Uterus (tissue), 2 donors: Measurements from ENCODE around the gene KISS1.

Experiments used
- CTCF ChIP-seq, 4 experiments: fragments of 200-600 bp in 2 of 4; fragments of 450-650 bp in 2 of 4; sonication (generic) in 2 of 4; IDR thresholded peaks; one replicate each; pipeline ENCODE4 v1.5.1; 2016 to 2019; ENCODE audit warnings: antibody characterized with exemption in 4 of 4, mild to moderate bottlenecking in 2 of 4, moderate library complexity in 1 of 4
- POLR2A ChIP-seq, 2 donors: fragments of 450-650 bp; IDR thresholded peaks; one replicate each; pipeline ENCODE4 v1.6.1; 2016; ENCODE audit warnings: antibody characterized with exemption in 2 of 2, mild to moderate bottlenecking in 1 of 2, moderate library complexity in 1 of 2

DNA sequence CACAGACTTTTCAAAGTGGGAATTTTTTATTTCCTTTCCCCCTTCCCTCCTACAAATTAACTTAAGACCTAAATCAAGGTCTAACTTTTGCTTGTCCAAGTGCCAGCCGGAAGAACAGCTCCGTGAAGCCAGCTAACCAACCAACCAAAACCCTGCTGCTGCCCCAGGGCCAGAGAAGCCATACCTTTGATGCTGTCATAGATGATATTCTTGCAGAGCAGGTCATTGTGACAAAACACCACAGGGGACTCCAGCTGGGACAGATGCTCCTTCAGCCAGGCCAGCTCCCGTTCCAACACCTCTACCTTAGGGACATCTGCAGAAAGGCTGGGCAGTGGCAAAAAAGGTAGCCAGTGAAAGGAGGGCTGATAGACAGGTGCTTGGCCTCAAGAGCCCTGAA is 55.2 kb downstream of the KISS1 start:
- TF ChIP-seq CTCF (IDR thresholded peaks at IDR 0.05) (no peak), POLR2A (IDR thresholded peaks at IDR 0.05) (no peak)
